GM23248 (cell line): ENCODE results near the gene RERE.

Source experiments
- EZH2 ChIP-seq: fragments of 200-600 bp; sonication (generic); IDR thresholded peaks from 2 replicates; pipeline ENCODE4 v1.6.1; 2018; ENCODE audit warnings: antibody characterized with exemption, mild to moderate bottlenecking; ENCODE audit not compliant: insufficient read depth, poor library complexity, severe bottlenecking
- EZH2phosphoT487 ChIP-seq: fragments of 200-600 bp; sonication (generic); IDR thresholded peaks from 2 replicates; pipeline ENCODE4 v1.6.1; 2018; ENCODE audit warnings: antibody characterized with exemption, moderate library complexity, mild to moderate bottlenecking, low read depth; ENCODE audit not compliant: insufficient read depth

DNA sequence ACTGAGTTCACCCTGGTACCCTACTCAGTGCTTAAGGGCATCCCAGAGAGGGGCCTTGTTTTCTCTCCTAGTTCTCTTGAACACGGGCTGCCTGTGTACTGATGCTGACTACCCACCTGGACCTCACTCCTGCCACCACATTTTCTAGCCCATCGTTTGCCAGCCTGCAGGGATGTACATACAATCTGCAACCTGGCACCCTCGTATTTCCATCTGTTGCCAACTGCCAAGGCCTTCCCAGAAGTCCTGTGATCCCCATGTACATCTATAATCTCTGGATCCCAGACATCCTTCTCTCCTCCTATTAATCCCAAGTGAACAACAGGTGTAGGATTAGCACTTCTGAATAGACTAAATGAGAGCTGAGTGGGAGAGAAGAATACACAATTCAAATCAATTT lies 287.5 kb downstream of the RERE start:
- TF ChIP-seq EZH2 (no peak), EZH2phosphoT487 (no peak)
